ENCODE measurements around the gene LAIR2. TPM values are rescaled to one million over a fixed set of nuclear protein-coding genes. Genes with fewer than 3 reads are reported as not detected.
"Not testable (repeated sequence)": the region's sequence is repeated elsewhere in the genome, so short reads cannot be mapped to it uniquely, and the experiment has no call there.

LAIR2 gene
- total RNA-seq, 1 experiment from 2014 or later = not detected

DNA sequence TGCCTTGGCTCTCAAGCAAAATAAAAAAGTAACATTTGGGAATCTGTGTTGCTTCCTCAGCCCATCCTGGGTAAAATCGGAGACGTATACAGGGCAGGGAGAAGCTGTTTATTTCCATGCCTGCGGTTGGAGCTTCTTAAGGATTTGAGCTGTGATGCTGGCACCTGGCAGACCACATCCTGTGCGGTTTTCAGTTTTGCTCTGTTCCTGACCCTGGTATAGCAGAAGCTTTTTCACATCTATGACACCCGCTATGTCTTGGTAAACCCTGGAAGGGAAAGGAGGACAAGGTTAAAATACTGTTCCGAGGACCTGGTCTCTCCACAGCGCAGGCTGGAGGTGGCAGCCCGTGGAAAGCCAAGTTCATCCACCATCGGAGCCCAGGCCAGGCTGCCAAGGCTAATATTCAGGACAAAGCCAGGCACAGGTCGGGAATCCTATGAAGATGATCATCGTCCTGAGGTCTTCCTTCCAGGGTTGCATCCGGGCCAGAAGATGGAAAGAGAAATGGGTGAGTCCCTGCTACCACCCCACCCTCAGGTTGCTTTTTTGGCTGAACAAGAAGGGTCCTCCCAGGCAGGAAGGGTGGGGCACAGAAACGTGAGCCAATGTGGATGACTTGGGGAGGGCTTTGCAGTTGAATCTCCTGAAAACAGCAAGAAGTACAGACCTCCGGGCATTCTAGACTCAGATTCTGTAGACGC lies 4.7 kb upstream of the LAIR2 start:
- H3K4me1 ChIP-seq (ENCODE audit: control insufficient read depth in 1 of 2, insufficient read depth in 2 of 2, low read length in 2 of 2); POLR2A ChIA-PET; DNase-seq (ENCODE audit: low read depth, low spot score); H4K20me1 ChIP-seq (ENCODE audit: insufficient read depth); BruUV-seq (replicated peaks); H3K36me3 ChIP-seq (ENCODE audit: control insufficient read depth in 1 of 2, insufficient read depth in 2 of 2, low read length in 2 of 2); H3K79me2 ChIP-seq (ENCODE audit: insufficient read depth, low read length); CTCF ChIA-PET; H3K4me2 ChIP-seq (ENCODE audit: low read length); ATAC-seq; RAD21 ChIA-PET (ENCODE audit: low non-redundant PET in 1 of 2, low total read pairs in 2 of 2, uncharacterized antibody in 2 of 2, unreplicated experiment in 2 of 2); H3K9me3 ChIP-seq (ENCODE audit: control insufficient read depth in 1 of 2, insufficient read depth in 1 of 2, low read depth in 1 of 2, low read length in 2 of 2); intact Hi-C loops (cut with micrococcal nuclease); H3K9ac ChIP-seq (ENCODE audit: low read length); H3K9me2 ChIP-seq (ENCODE audit: insufficient read depth); H3K4me3 ChIP-seq (replicated peaks in 1 of 2; ENCODE audit: low read depth in 1 of 2, low read length in 2 of 2); H2AFZ ChIP-seq (ENCODE audit: low read depth, low read length, poor library complexity, severe bottlenecking); H3K27ac ChIP-seq (ENCODE audit: low read depth, low read length): not testable (repeated sequence)
- peaks cover 17% of the 10 kb centered on the region for H3K27me3 ChIP-seq (ENCODE audit: insufficient read depth, low read length)

DNA sequence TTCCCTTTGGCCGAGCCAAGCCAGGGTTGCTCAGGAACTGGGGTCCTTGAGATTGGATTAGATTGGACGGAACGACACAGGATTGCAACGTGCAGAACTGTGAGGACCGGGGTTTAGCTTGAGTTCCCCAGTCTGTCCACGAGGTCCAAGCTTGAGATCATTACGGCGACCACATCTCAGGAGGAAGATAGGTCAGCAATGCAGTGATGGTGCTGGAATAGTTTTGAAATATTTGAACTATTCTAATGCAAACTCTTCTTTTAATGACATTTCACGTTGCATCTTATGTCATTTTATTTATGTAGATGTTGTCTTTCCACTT lies 4.2 kb upstream of the LAIR2 start:
- intact Hi-C loops (cut with micrococcal nuclease); H3K4me2 ChIP-seq (ENCODE audit: low read length); H3K4me3 ChIP-seq (replicated peaks in 1 of 2; ENCODE audit: low read depth in 1 of 2, low read length in 2 of 2); H3K9ac ChIP-seq (ENCODE audit: low read length); H3K4me1 ChIP-seq (ENCODE audit: control insufficient read depth in 1 of 2, insufficient read depth in 2 of 2, low read length in 2 of 2); POLR2A ChIA-PET; RAD21 ChIA-PET (ENCODE audit: low non-redundant PET in 1 of 2, low total read pairs in 2 of 2, uncharacterized antibody in 2 of 2, unreplicated experiment in 2 of 2); DNase-seq (ENCODE audit: low read depth, low spot score); H2AFZ ChIP-seq (ENCODE audit: low read depth, low read length, poor library complexity, severe bottlenecking); H3K9me3 ChIP-seq (ENCODE audit: control insufficient read depth in 1 of 2, insufficient read depth in 1 of 2, low read depth in 1 of 2, low read length in 2 of 2); H3K27ac ChIP-seq (ENCODE audit: low read depth, low read length); H3K36me3 ChIP-seq (ENCODE audit: control insufficient read depth in 1 of 2, insufficient read depth in 2 of 2, low read length in 2 of 2); BruUV-seq (replicated peaks); ATAC-seq; H3K9me2 ChIP-seq (ENCODE audit: insufficient read depth); H4K20me1 ChIP-seq (ENCODE audit: insufficient read depth); CTCF ChIA-PET; H3K79me2 ChIP-seq (ENCODE audit: insufficient read depth, low read length): not testable (repeated sequence)
- peaks cover 17% of the 10 kb centered on the region for H3K27me3 ChIP-seq (ENCODE audit: insufficient read depth, low read length)

DNA sequence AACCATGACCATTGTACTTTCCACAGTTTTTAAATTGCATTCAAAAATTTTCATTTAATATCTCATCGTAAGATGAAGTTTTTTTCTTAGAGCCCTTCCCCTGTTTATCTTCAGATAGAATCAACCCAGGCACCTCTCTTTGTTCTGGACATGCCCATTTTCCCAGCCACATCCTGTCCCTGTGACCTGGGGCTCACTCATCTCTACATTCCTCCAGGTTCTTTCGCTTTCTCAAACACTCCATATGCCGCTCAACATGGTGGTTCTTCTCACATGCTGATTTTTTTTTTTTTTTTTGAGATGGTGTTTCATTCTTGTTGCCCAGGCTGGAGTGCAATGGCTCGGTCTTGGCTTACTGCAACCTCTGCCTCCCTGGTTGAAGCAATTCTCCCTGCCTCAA lies 2.9 kb downstream of the LAIR2 start:
- intact Hi-C loops (cut with micrococcal nuclease); BruUV-seq (replicated peaks); H3K9me2 ChIP-seq (ENCODE audit: insufficient read depth); H3K27ac ChIP-seq (ENCODE audit: low read depth, low read length); H3K36me3 ChIP-seq (ENCODE audit: control insufficient read depth in 1 of 2, insufficient read depth in 2 of 2, low read length in 2 of 2); RAD21 ChIA-PET (ENCODE audit: low non-redundant PET in 1 of 2, low total read pairs in 2 of 2, uncharacterized antibody in 2 of 2, unreplicated experiment in 2 of 2); POLR2A ChIA-PET; DNase-seq (ENCODE audit: low read depth, low spot score); H3K4me3 ChIP-seq (replicated peaks in 1 of 2; ENCODE audit: low read depth in 1 of 2, low read length in 2 of 2); H4K20me1 ChIP-seq (ENCODE audit: insufficient read depth); H3K9ac ChIP-seq (ENCODE audit: low read length); H3K79me2 ChIP-seq (ENCODE audit: insufficient read depth, low read length); ATAC-seq; H3K4me1 ChIP-seq (ENCODE audit: control insufficient read depth in 1 of 2, insufficient read depth in 2 of 2, low read length in 2 of 2); H2AFZ ChIP-seq (ENCODE audit: low read depth, low read length, poor library complexity, severe bottlenecking); H3K4me2 ChIP-seq (ENCODE audit: low read length); H3K27me3 ChIP-seq (ENCODE audit: insufficient read depth, low read length); H3K9me3 ChIP-seq (ENCODE audit: control insufficient read depth in 1 of 2, insufficient read depth in 1 of 2, low read depth in 1 of 2, low read length in 2 of 2): not testable (repeated sequence)
- CTCF ChIA-PET = interaction anchor here (0.6 kb wide), 1 partner anchor 239 kb away, joined by 7 read pairs; no protein-coding TSS in a partner anchor

Measured in HCT116 (cell line).